GM21723 (cell line): ENCODE results near the gene SMAD6.

ENCODE experiments used
- ATAC-seq: cut with Tn5 transposase; IDR thresholded peaks from one replicate; pipeline ENCODE4 v1.9.1; 2021; ENCODE audit warnings: mild to moderate bottlenecking, moderate library complexity; ENCODE audit not compliant: unreplicated experiment

SMAD6 gene

GRCh38 chr15:66786708-66787488 lies 84.9 kb downstream of the SMAD6 start:
- no peak for ATAC-seq

- ATAC-seq, result no peak
Observed at GRCh38 chr15:66787489-66787871, 85.4 kb downstream of the SMAD6 start.

GRCh38 chr15:66788024-66788423 lies 86.0 kb downstream of the SMAD6 start:
- no peak for ATAC-seq

GRCh38 chr15:66789029-66790025 lies 87.3 kb downstream of the SMAD6 start:
- ATAC-seq, result no peak

- ATAC-seq, result no peak
Observed at GRCh38 chr15:66795851-66796250, 93.8 kb downstream of the SMAD6 start.

GRCh38 chr15:66796343-66796742 lies 94.3 kb downstream of the SMAD6 start:
- no peak for ATAC-seq

GRCh38 chr15:66797921-66798320 lies 95.9 kb downstream of the SMAD6 start:
- no peak for ATAC-seq

GRCh38 chr15:66798426-66799061 lies 96.5 kb downstream of the SMAD6 start:
- no peak for ATAC-seq

GRCh38 chr15:66799242-66799641 lies 97.2 kb downstream of the SMAD6 start:
- ATAC-seq, result no peak

GRCh38 chr15:66800584-66801235 lies 98.7 kb downstream of the SMAD6 start:
- no peak for ATAC-seq

GRCh38 chr15:66801266-66801665 lies 99.2 kb downstream of the SMAD6 start:
- no peak for ATAC-seq

GRCh38 chr15:66802025-66803001 lies 100.3 kb downstream of the SMAD6 start:
- ATAC-seq, result no peak

GRCh38 chr15:66803182-66803729 lies 101.2 kb downstream of the SMAD6 start:
- no peak for ATAC-seq

GRCh38 chr15:66803749-66804148 lies 101.7 kb downstream of the SMAD6 start:
- no peak for ATAC-seq

GRCh38 chr15:66805202-66805885 lies 103.3 kb downstream of the SMAD6 start:
- no peak for ATAC-seq

GRCh38 chr15:66808181-66808824 lies 106.3 kb downstream of the SMAD6 start:
- ATAC-seq, result no peak

GRCh38 chr15:66809664-66810063 lies 107.6 kb downstream of the SMAD6 start:
- ATAC-seq, result no peak

- no peak for ATAC-seq
Observed at GRCh38 chr15:66815318-66815717, 113.3 kb downstream of the SMAD6 start.
